Epithelial cell of esophagus (primary cell): Measurements from ENCODE around the gene DGKZ.
"Not testable (repeated sequence)": the region's sequence is repeated elsewhere in the genome, so short reads cannot be mapped to it uniquely, and the experiment has no call there.

Experiments used
- DNase-seq: peaks from one replicate; pipeline ENCODE4 v3.0.0; 2010; ENCODE audit warnings: low read depth
- H3K4me3 ChIP-seq: 2 replicates; pipeline ENCODE4 v1.5.1; 2011; ENCODE audit warnings: mild to moderate bottlenecking, low read length, control low read depth
- TF ChIP-seq, protein P1 (sequence below): IDR thresholded peaks from 2 replicates; pipeline ENCODE4 v1.5.1; 2011; ENCODE audit warnings: low read depth, mild to moderate bottlenecking, low read length, control low read depth, inconsistent platforms; ENCODE audit not compliant: insufficient read depth; ENCODE audit errors: missing control alignments

Gene DGKZ

GRCh38 chr11:46378296-46378695 lies 31.0 kb downstream of the DGKZ start:
- no peak for DNase-seq
- H3K4me3 ChIP-seq = no peak overlapping the region
- TF ChIP-seq, protein P1, sequence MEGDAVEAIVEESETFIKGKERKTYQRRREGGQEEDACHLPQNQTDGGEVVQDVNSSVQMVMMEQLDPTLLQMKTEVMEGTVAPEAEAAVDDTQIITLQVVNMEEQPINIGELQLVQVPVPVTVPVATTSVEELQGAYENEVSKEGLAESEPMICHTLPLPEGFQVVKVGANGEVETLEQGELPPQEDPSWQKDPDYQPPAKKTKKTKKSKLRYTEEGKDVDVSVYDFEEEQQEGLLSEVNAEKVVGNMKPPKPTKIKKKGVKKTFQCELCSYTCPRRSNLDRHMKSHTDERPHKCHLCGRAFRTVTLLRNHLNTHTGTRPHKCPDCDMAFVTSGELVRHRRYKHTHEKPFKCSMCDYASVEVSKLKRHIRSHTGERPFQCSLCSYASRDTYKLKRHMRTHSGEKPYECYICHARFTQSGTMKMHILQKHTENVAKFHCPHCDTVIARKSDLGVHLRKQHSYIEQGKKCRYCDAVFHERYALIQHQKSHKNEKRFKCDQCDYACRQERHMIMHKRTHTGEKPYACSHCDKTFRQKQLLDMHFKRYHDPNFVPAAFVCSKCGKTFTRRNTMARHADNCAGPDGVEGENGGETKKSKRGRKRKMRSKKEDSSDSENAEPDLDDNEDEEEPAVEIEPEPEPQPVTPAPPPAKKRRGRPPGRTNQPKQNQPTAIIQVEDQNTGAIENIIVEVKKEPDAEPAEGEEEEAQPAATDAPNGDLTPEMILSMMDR = no peak

DNA sequence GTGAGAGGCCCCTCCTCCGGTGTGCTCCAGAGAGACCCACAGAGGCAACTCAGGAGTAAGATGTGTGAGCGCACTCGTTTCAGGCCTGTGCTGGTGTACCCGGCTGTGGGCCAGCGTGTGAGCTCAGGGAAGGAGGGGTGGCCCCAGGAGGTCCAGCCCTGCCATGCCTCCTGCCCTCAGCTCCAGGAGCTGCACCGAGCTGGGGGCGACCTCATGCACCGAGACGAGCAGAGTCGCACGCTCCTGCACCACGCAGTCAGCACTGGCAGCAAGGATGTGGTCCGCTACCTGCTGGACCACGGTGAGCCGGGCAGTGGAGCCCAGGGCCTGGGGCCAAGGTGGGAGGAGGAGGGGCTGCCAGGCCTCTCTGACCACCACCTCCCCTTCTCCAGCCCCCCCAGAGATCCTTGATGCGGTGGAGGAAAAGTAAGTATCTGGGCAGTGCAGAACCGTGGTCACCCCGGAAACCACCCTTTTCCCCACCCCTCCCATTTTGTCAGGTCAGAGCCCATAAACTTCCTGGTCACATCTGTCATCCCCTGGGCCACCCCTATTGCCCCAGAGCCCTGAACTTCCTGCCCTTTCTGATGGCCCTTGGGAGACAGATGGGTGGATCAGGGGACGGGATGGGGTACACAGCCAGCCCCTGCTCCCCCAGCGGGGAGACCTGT lies 31.7 kb downstream of the DGKZ start:
- no peak overlapping the region for H3K4me3 ChIP-seq
- no peak for DNase-seq
- TF ChIP-seq, protein P1 = no peak

DNA sequence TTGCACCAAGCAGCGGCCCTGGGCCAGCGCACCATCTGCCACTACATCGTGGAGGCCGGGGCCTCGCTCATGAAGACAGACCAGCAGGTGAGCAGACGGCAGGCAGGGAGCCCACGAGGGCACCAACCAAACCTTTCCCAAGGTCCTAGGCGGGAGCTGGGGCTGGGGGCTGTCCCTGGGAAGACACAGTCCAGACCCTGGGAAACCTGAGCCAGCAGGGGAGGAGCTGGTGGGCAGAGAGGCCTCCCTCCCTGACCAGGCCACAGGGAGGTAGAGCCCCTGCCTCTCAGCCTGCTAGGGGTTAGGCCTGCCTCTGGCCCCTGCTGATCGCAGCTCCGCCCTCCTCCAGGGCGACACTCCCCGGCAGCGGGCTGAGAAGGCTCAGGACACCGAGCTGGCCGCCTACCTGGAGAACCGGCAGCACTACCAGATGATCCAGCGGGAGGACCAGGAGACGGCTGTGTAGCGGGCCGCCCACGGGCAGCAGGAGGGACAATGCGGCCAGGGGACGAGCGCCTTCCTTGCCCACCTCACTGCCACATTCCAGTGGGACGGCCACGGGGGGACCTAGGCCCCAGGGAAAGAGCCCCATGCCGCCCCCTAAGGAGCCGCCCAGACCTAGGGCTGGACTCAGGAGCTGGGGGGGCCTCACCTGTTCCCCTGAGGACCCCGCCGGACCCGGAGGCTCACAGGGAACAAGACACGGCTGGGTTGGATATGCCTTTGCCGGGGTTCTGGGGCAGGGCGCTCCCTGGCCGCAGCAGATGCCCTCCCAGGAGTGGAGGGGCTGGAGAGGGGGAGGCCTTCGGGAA lies 32.4 kb downstream of the DGKZ start:
- not testable (repeated sequence) for H3K4me3 ChIP-seq, DNase-seq

DNA sequence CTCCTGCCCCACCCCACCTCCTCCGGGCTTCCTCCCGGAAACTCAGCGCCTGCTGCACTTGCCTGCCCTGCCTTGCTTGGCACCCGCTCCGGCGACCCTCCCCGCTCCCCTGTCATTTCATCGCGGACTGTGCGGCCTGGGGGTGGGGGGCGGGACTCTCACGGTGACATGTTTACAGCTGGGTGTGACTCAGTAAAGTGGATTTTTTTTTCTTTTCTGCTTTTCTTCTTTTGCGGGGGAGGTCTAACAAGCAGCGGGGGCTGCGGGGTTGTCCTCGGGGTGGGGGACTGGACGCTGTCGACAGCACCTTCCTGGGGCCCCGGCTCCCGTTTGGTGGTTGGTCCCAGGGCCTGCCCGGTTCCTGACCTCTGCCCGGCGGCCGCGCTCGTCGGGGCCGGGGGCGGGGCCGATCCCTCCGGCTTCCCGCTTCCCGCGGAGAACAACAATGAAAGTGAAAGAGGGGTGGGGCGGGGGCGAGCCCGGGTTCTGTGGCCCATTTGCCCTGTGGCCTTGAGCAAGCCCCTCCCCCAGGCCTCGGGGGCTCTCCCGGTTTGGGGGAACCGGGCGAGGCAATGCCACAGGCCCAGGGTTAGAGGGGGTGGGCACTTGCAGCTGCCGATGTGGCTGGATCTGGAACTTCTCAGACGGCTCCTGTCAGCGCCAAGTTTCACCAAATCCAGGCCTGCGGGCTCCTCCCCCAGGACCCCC lies 33.2 kb downstream of the DGKZ start:
- TF ChIP-seq, protein P1 = no peak
- peak overlapping the region; percentile 38 for H3K4me3 ChIP-seq
- DNase-seq = no peak

- no peak for DNase-seq
- peak within 1 kb of the TSS; percentile 42 for H3K4me3 ChIP-seq
- TF ChIP-seq, protein P1 = no peak
Observed at GRCh38 chr11:46381048-46381818, 34.0 kb downstream of the DGKZ start, which contains the start of gene MDK. Gene MDK, plus strand, starts transcription at chr11:46381669. Its CDS starts 389 bp downstream, at chr11:46382058.

GRCh38 chr11:46381819-46382645 lies 34.8 kb downstream of the DGKZ start:
- TF ChIP-seq, protein P1 = no peak
- DNase-seq = no peak
- H3K4me3 ChIP-seq = peak overlapping the region; percentile 42
